HepG2 (cell line): ENCODE data around the gene MCM6. TPM values are rescaled to one million over a fixed set of nuclear protein-coding genes. Genes with fewer than 3 reads are reported as not detected.

ENCODE experiments used
- HDAC2 ChIP-seq: sonication (generic); formaldehyde crosslinking; IDR thresholded peaks from 2 replicates; pipeline ENCODE4 v1.4.0; 2020; ENCODE audit warnings: missing genetic modification reagents
- RERE ChIP-seq: IDR thresholded peaks from 2 replicates; pipeline ENCODE4 v1.6.1; 2016; ENCODE audit warnings: low read depth, missing genetic modification reagents, missing compliant biosample characterization
- XBP1 ChIP-seq: sonication (generic); formaldehyde crosslinking; IDR thresholded peaks from 2 replicates; pipeline ENCODE4 v1.5.0; 2020; ENCODE audit warnings: missing genetic modification reagents
- ZIK1 ChIP-seq: sonication (generic); formaldehyde crosslinking; IDR thresholded peaks from 2 replicates; pipeline ENCODE4 v1.5.0; 2020; ENCODE audit warnings: mild to moderate bottlenecking, low read depth, missing genetic modification reagents, borderline replicate concordance
- ZNF343 ChIP-seq: sonication (generic); formaldehyde crosslinking; IDR thresholded peaks from 2 replicates; pipeline ENCODE4 v1.4.0; 2020; ENCODE audit warnings: mild to moderate bottlenecking, missing genetic modification reagents
- polyA plus RNA-seq, 8 experiments: library from polyadenylated mRNA; depleted of rRNA in 3 of 8; stranded (reverse) in 7 of 8; unstranded in 1 of 8; fragments of >200 nt; fragmentation: Illumina TruSeq in 4 of 8; extraction: Trizol in 4 of 8; gene quantifications; 2 replicates each; pipeline versions ENCODE4 v1.2.1 to v1.2.3, GENCODE V29; 2011 to 2016; ENCODE audit warnings: low read depth in 4 of 8, missing spikeins in 1 of 8, mixed read lengths in 1 of 8; ENCODE audit not compliant: insufficient read depth in 1 of 8
- total RNA-seq, 5 experiments: library from RNA; depleted of rRNA; stranded (reverse); fragments of >200 nt; fragmentation: Illumina TruSeq; extraction: Trizol; gene quantifications; 2 replicates each; pipeline ENCODE4 v1.2.3, GENCODE V29; 2016; ENCODE audit warnings: low read depth in 1 of 5
- TF ChIP-seq, protein P1 (sequence below): sonication (generic); formaldehyde crosslinking; conservative IDR thresholded peaks from 2 replicates; pipeline ENCODE4 v1.8.0; 2022; ENCODE audit warnings: missing genetic modification reagents

Gene MCM6
- total and polyA plus RNA-seq, 2 of the 13 experiments (the other 11 are each of a cell fraction or from before 2014, with no cell fraction given): 9.7 to 18.7 TPM

GRCh38 chr2:135829378-135830135, 46.7 kb downstream of the MCM6 start (continued):
- TF ChIP-seq RERE (CRISPR knock-in tag): no peak
- no peak for TF ChIP-seq ZIK1 (CRISPR knock-in tag)
- no peak for TF ChIP-seq XBP1 (CRISPR knock-in tag)
- TF ChIP-seq, protein P1, sequence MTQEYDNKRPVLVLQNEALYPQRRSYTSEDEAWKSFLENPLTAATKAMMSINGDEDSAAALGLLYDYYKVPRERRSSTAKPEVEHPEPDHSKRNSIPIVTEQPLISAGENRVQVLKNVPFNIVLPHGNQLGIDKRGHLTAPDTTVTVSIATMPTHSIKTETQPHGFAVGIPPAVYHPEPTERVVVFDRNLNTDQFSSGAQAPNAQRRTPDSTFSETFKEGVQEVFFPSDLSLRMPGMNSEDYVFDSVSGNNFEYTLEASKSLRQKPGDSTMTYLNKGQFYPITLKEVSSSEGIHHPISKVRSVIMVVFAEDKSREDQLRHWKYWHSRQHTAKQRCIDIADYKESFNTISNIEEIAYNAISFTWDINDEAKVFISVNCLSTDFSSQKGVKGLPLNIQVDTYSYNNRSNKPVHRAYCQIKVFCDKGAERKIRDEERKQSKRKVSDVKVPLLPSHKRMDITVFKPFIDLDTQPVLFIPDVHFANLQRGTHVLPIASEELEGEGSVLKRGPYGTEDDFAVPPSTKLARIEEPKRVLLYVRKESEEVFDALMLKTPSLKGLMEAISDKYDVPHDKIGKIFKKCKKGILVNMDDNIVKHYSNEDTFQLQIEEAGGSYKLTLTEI: no peak
- TF ChIP-seq ZNF343 (CRISPR knock-in tag): no peak
- TF ChIP-seq HDAC2 (CRISPR knock-in tag): no peak
